HG03565 (cell line): Measurements from ENCODE around the gene DRD4.
"Not testable (repeated sequence)": the region's sequence is repeated elsewhere in the genome, so short reads cannot be mapped to it uniquely, and the experiment has no call there.

ENCODE experiments used
- ATAC-seq: cut with Tn5 transposase; IDR thresholded peaks from one replicate; pipeline ENCODE4 v1.9.1; 2021; ENCODE audit warnings: mild to moderate bottlenecking, moderate library complexity; ENCODE audit not compliant: unreplicated experiment

Gene DRD4

GRCh38 chr11:641806-642370 lies 4.8 kb downstream of the DRD4 start:
- no peak for ATAC-seq

- ATAC-seq = no peak
Observed at GRCh38 chr11:643366-643765, 6.3 kb downstream of the DRD4 start.

- no peak for ATAC-seq
Observed at GRCh38 chr11:643849-644738, 7.0 kb downstream of the DRD4 start.

GRCh38 chr11:645536-645935 lies 8.5 kb downstream of the DRD4 start:
- ATAC-seq = no peak

DNA sequence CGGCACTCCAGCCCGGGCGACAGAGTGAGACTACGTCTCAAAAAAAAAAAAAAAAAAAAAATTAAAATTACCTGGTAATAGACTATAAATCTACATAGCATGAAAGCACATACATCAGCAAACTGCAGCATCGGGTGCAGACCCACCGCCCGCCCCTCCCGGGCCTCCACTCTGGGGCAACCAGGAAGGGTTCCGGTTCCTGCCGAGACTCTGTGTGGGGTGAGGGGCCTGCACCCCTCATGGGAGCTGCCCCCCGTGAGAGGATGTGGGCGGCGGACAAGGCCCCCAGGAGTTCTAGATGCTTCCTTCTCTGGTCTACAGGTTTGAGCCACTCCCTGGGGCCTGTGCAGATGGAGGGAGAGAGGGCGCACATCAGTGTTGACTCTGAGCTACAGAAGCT lies 9.1 kb downstream of the DRD4 start:
- ATAC-seq = no peak

DNA sequence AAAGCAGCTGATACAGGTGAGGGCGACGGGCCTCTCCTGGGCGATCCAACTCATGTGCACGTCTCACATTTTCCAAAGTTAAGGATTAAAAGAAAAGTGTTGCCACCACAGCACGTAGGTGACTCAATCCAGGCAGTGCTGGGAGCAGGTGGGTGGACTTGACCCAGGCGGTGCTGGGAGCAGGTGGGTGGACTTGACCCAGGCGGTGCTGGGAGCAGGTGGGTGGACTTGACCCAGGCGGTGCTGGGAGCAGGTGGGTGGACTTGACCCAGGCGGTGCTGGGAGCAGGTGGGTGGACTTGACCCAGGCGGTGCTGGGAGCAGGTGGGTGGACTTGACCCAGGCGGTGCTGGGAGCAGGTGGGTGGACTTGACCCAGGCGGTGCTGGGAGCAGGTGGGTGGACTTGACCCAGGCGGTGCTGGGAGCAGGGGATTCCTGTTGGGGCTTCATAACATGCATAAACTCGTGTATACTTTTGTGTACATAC lies 10.6 kb downstream of the DRD4 start:
- ATAC-seq = not testable (repeated sequence)

- no peak for ATAC-seq
Observed at GRCh38 chr11:650482-650881, 13.4 kb downstream of the DRD4 start.

DNA sequence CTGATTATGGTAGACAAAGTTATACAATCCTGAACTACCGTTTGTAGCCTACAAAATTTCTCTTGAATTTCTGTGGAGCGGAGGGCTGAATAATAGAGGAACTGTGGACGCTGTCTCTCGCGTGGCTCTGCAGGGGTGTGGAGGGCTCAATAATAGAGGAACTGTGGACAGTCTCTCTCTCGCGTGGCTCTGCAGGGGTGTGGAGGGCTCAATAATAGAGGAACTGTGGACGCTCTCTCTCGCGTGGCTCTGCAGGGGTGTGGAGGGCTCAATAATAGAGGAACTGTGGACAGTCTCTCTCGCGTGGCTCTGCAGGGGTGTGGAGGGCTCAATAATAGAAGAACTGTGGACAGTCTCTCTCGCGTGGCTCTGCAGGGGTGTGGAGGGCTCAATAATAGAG lies 16.1 kb downstream of the DRD4 start:
- not testable (repeated sequence) for ATAC-seq

DNA sequence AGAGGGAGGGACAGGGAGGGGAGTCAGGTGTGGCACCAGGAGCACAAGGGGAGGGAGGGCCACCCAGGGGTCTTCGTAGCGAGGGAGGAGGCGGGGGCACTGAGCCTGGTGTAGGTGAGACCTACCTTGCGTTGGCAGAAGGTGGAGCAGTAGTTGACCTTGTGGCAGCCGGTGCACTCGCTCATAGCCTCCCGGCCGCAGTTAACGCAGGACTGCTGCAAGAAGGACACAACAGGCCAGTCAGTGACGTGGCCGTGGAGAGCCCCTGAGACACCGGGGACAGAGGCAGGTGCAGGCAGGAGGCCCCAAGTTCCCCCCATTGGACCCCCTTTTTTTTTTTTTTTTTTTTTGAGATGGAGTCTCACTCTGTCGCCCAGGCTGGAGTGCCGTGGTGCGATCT lies 16.8 kb downstream of the DRD4 start:
- no peak for ATAC-seq

DNA sequence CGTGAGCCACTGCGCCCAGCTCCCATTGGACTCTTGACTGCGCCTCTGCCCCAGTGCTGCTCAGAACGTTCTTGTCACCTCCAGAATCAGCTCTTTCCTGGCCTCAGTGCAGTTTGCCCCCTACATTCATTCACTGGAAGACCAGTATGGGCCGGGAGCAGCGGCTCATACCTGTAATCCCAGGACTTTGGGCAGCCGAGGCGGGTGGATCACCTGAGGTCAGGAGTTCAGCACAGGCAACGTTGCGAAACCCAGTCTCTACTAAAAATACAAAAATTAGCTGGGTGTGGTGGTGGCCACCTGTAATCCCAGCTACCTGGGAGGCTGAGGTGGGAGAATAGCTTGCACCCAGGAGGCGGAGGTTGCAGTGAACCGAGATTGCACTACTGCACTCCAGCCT lies 17.4 kb downstream of the DRD4 start:
- ATAC-seq = not testable (repeated sequence)

GRCh38 chr11:655036-655726 lies 18.1 kb downstream of the DRD4 start:
- no peak for ATAC-seq

GRCh38 chr11:656426-656825 lies 19.4 kb downstream of the DRD4 start:
- no peak for ATAC-seq

- ATAC-seq = no peak
Observed at GRCh38 chr11:656866-657265, 19.8 kb downstream of the DRD4 start.

DNA sequence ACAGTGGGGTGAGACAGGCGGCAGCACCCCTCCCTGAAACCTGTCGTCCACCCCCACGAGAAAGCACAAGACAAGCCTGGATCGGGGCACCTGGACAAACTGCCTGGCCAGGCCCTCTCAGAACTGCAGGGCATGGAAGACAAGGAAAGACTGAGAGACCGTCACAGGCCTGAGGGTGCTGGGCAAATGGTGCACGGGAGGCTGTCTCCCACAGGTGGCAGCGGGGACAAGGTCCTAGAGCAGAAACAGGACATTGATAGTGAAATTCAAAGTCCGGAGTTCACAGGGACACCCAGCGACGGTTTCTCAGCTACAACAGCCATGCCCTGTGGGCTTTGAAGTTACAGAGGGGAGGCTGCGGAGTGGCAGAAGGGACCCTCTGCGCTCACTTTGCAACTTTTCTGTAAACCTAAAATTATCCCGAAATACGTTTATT lies 20.6 kb downstream of the DRD4 start:
- no peak for ATAC-seq

DNA sequence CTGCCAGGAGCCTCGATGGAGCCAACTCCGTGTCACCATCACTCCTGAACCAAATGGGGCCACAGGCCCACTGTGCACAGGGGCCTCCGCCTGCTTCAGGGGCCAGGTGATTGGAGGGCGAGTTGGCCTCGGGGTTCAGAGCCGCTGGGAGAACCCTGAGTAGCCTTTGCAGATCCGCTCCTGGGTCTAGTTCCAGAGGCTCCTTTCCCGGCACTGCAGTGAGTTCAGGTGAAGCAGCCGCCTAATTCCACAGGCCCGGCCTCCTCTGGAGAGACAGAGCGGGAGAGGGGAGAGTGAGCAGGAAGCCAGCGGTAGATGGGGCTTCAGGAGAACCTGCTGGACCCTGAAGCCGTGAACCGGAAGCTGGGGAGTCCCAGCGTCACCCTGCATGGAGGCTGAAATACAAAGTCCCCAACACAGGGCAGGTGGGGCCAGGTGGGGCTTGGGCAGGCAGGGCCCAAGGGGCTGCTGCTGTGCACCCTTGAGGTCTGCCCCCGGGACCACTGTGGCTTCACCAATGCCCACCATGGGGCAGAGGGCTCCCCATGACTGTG lies 22.5 kb downstream of the DRD4 start:
- ATAC-seq = no peak

GRCh38 chr11:660281-660680 lies 23.2 kb downstream of the DRD4 start:
- ATAC-seq = no peak

- no peak for ATAC-seq
Observed at GRCh38 chr11:660681-661444, 23.8 kb downstream of the DRD4 start.

DNA sequence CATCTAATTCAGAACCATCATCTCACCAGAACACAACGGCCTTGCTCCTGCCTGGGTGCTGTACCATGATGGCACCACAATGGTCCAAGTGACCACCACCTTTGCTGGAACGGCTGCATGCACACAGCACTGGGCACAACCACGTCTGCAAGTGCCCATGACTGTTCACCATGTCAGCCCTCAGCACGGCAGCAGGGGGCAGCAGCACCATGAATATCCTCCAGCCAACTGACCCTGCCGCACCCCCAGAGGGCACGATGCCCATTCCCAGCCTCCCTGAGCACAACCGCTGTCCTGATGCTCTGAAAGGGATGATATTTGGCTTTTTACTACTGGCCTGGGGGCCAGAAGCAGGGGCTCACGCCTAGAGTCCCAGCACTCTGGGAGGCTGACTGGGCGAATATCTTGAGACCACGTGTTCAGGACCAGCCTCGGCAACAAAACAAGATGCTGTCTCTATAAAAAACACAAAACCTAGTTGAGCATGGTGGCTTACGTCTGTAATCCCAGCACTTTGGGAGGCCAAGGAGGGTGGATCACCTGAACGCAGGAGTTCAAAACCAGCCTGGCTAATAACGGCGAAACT lies 25.7 kb downstream of the DRD4 start:
- no peak for ATAC-seq

- ATAC-seq = no peak
Observed at GRCh38 chr11:665062-665703, 28.1 kb downstream of the DRD4 start.
